ENCODE results near the gene KIF2C. TPM values are rescaled to one million over a fixed set of nuclear protein-coding genes. Genes with fewer than 3 reads are reported as not detected.

KIF2C gene
- 10 to 100 TPM in 1 of 3 donors, 1 to 10 TPM in 2; 2.7 to 15.0 (median 4.1) TPM for total RNA-seq
- long read RNA-seq, donor 1: 0 reads
- long read RNA-seq, donor 2, transcript KIF2C-202 (21 exons, 2,879 nt): major isoform, 7 of 9 reads
- long read RNA-seq, donor 2, partial matches to known transcripts: 0 of 9 reads
- long read RNA-seq, donor 2, other reads (novel, unspliced or antisense): 2 of 9 reads

GRCh38 chr1:44739307-44740178 is at the start of gene KIF2C:
Gene KIF2C, plus strand, starts transcription at chr1:44739837. Its CDS starts 96 bp downstream, at chr1:44739933.
- intact Hi-C loops (cut with DNase I, micrococcal nuclease): no loop called here

GRCh38 chr1:44693159-44693558 is 46.5 kb upstream of the KIF2C start:
- no peak for TF ChIP-seq CTCF (IDR thresholded peaks at IDR 0.05)
- intact Hi-C loops (cut with DNase I, micrococcal nuclease): no loop called here
- no peak for ATAC-seq

More at GRCh38 chr1:44739307-44740178, at the start of gene KIF2C:
- DNase-seq: peak; percentile 98
- H3K36me3 ChIP-seq (ENCODE audit: low read depth): no peaks in the 10 kb centered on the region
- no peak for TF ChIP-seq CTCF (IDR thresholded peaks at IDR 0.05)
- ATAC-seq: peak; percentile 100
- no peaks in the 10 kb centered on the region for H3K9me3 ChIP-seq
- H3K4me1 ChIP-seq (ENCODE audit: low read depth): peaks cover 5% of the 10 kb centered on the region
- H3K4me3 ChIP-seq: no peak within 1 kb of the TSS

GRCh38 chr1:44693900-44694299 is 45.7 kb upstream of the KIF2C start:
- no peak for TF ChIP-seq CTCF (IDR thresholded peaks at IDR 0.05)
- intact Hi-C loops (cut with DNase I, micrococcal nuclease): no loop called here
- no peak for ATAC-seq
- no peak for DNase-seq
- no peaks in the 10 kb centered on the region for H3K36me3 ChIP-seq (ENCODE audit: low read depth)
- no peaks in the 10 kb centered on the region for H3K9me3 ChIP-seq
- H3K4me3 ChIP-seq: no peak overlapping the region
- H3K4me1 ChIP-seq (ENCODE audit: low read depth): no peaks in the 10 kb centered on the region

More at GRCh38 chr1:44693159-44693558, 46.5 kb upstream of the KIF2C start:
- no peak for DNase-seq
- H3K9me3 ChIP-seq: no peaks in the 10 kb centered on the region
- no peaks in the 10 kb centered on the region for H3K4me1 ChIP-seq (ENCODE audit: low read depth)
- H3K4me3 ChIP-seq: no peak overlapping the region
- H3K36me3 ChIP-seq (ENCODE audit: low read depth): no peaks in the 10 kb centered on the region

- TF ChIP-seq CTCF (IDR thresholded peaks at IDR 0.05): no peak
- Histone ChIP-seq H3K36me3 (ENCODE audit: low read depth) (no peaks in the 10 kb centered on the region), H3K4me1 (ENCODE audit: low read depth) (no peaks in the 10 kb centered on the region), H3K4me3 (no peak overlapping the region), H3K9me3 (no peaks in the 10 kb centered on the region)
- DNase-seq (no peak), ATAC-seq (peak; percentile 51)
- intact Hi-C loops (cut with DNase I, micrococcal nuclease): no loop called here
These were observed 44.7 kb upstream of the KIF2C start for GRCh38 chr1:44694863-44695478.

GRCh38 chr1:44695671-44696070 is 44.0 kb upstream of the KIF2C start:
- Histone ChIP-seq H3K9me3 (no peaks in the 10 kb centered on the region), H3K36me3 (ENCODE audit: low read depth) (no peaks in the 10 kb centered on the region), H3K4me1 (ENCODE audit: low read depth) (no peaks in the 10 kb centered on the region), H3K4me3 (no peak overlapping the region)
- DNase-seq (no peak), ATAC-seq (no peak)
- TF ChIP-seq CTCF (IDR thresholded peaks at IDR 0.05): no peak
- intact Hi-C loops (cut with DNase I, micrococcal nuclease): no loop called here
